K562 (cell line): ENCODE data around the gene KCNK6. TPM values are rescaled to one million over a fixed set of nuclear protein-coding genes. Genes with fewer than 3 reads are reported as not detected.

Experiments
- CBFA2T3 ChIP-seq: fragments of 450-650 bp; IDR thresholded peaks from 2 replicates; pipeline ENCODE4 v1.6.1; 2017
- CREBBP ChIP-seq: IDR thresholded peaks from one replicate; pipeline ENCODE4 v1.6.1; 2012; ENCODE audit warnings: low read depth, mild to moderate bottlenecking, control low read depth, inconsistent platforms, low read length
- FOXP1 ChIP-seq: sonication (generic); formaldehyde crosslinking; IDR thresholded peaks from 2 replicates; pipeline ENCODE4 v1.8.0; 2022; ENCODE audit warnings: mild to moderate bottlenecking, missing genetic modification reagents
- KDM5B ChIP-seq: fragments of 200-600 bp; sonication (generic); IDR thresholded peaks from 2 replicates; pipeline ENCODE4 v1.6.1; 2012; ENCODE audit warnings: low read depth, mild to moderate bottlenecking, moderate library complexity, low read length, control low read depth, inconsistent platforms; ENCODE audit not compliant: insufficient replicate concordance
- KLF1 ChIP-seq: fragments of 450-650 bp; IDR thresholded peaks from 2 replicates; pipeline ENCODE4 v1.6.1; 2016; ENCODE audit warnings: missing genetic modification characterization, missing compliant biosample characterization
- KLF13 ChIP-seq: fragments of 450-650 bp; IDR thresholded peaks from 2 replicates; pipeline ENCODE4 v1.6.1; 2016; ENCODE audit warnings: missing genetic modification characterization, low read depth, mild to moderate bottlenecking, missing compliant biosample characterization, moderate library complexity, borderline replicate concordance
- NRF1 ChIP-seq, 2 experiments: fragments of 450-650 bp; IDR thresholded peaks in 1 of 2; conservative IDR thresholded peaks in 1 of 2; 2 replicates each; pipeline ENCODE4 v1.6.1; 2014; ENCODE audit warnings: mild to moderate bottlenecking in 2 of 2
- POLR2A ChIP-seq: fragments of 450-650 bp; conservative IDR thresholded peaks from 2 replicates; pipeline ENCODE4 v1.6.1; 2016
- POLR2G ChIP-seq: fragments of 200-400 bp; formaldehyde crosslinking; IDR thresholded peaks from 2 replicates; pipeline ENCODE4 v1.6.1; 2017; ENCODE audit warnings: low read depth, mild to moderate bottlenecking, antibody characterized with exemption, low read length, moderate library complexity
- SAP30 ChIP-seq: fragments of 200-600 bp; sonication (generic); IDR thresholded peaks from 2 replicates; pipeline ENCODE4 v1.6.1; 2012; ENCODE audit warnings: borderline replicate concordance, low read depth, mild to moderate bottlenecking, moderate library complexity, low read length, control low read depth, inconsistent platforms; ENCODE audit not compliant: insufficient read depth, poor library complexity, severe bottlenecking
- SIN3A ChIP-seq, 2 experiments: fragments of 150-350 bp in 1 of 2; IDR thresholded peaks; 2 replicates each; pipeline ENCODE4 v1.6.1; 2011 to 2016; ENCODE audit warnings: borderline replicate concordance in 2 of 2, low read depth in 2 of 2, low read length in 2 of 2, mild to moderate bottlenecking in 2 of 2, moderate library complexity in 2 of 2; ENCODE audit not compliant: control insufficient read depth in 1 of 2
- ZNF696 ChIP-seq: fragments of 250-450 bp; sonication (Bioruptor Pico); conservative IDR thresholded peaks from 2 replicates; pipeline ENCODE4 v1.4.0; 2020; ENCODE audit warnings: mild to moderate bottlenecking, moderate library complexity
- ZNF780A ChIP-seq: fragments of 250-450 bp; sonication (Bioruptor Pico); IDR thresholded peaks from 2 replicates; pipeline ENCODE4 v1.5.0; 2021; ENCODE audit warnings: mild to moderate bottlenecking
- polyA plus RNA-seq, 8 experiments: library from polyadenylated mRNA; depleted of rRNA in 4 of 8; stranded (reverse) in 5 of 8; unstranded in 3 of 8; fragments of >200 nt; fragmentation: Nextera tagmentation in 2 of 8; fragmentation: Illumina TruSeq in 1 of 8; extraction: Ambion mirVana in 2 of 8; extraction: Trizol in 1 of 8; gene quantifications; 2 replicates each; pipeline versions ENCODE4 v1.2.1 to v1.2.3, GENCODE V29; 2011 to 2014; ENCODE audit warnings: inconsistent platforms in 1 of 8, missing spikeins in 1 of 8
- total RNA-seq, 7 experiments: library from RNA; depleted of rRNA in 6 of 7; stranded (reverse); fragments of >200 nt in 6 of 7; fragmentation: Illumina TruSeq in 2 of 7; extraction: Trizol in 2 of 7; gene quantifications; 2 replicates each; pipeline versions ENCODE4 v1.2.1 to v1.2.3, GENCODE V29; 2011 to 2021; ENCODE audit warnings: low replicate concordance in 1 of 7
- TF ChIP-seq, protein P1 (sequence below): fragments of 450-650 bp; IDR thresholded peaks from 2 replicates; pipeline ENCODE4 v1.6.1; 2017; ENCODE audit warnings: antibody characterized with exemption
- TF ChIP-seq, protein P2 (sequence below): sonication (generic); formaldehyde crosslinking; IDR thresholded peaks from 2 replicates; pipeline ENCODE4 v1.8.0; 2022; ENCODE audit warnings: mild to moderate bottlenecking, missing genetic modification reagents
- TF ChIP-seq, protein P3 (sequence below): fragments of 450-650 bp; IDR thresholded peaks from 2 replicates; pipeline ENCODE4 v1.6.1; 2016; ENCODE audit warnings: borderline replicate concordance

The KCNK6 gene
- total and polyA plus RNA-seq, 9 of the 15 experiments (the other 6 are each of a cell fraction or from before 2014, with no cell fraction given), result 0.05 to 0.42 (median 0.15) TPM

DNA sequence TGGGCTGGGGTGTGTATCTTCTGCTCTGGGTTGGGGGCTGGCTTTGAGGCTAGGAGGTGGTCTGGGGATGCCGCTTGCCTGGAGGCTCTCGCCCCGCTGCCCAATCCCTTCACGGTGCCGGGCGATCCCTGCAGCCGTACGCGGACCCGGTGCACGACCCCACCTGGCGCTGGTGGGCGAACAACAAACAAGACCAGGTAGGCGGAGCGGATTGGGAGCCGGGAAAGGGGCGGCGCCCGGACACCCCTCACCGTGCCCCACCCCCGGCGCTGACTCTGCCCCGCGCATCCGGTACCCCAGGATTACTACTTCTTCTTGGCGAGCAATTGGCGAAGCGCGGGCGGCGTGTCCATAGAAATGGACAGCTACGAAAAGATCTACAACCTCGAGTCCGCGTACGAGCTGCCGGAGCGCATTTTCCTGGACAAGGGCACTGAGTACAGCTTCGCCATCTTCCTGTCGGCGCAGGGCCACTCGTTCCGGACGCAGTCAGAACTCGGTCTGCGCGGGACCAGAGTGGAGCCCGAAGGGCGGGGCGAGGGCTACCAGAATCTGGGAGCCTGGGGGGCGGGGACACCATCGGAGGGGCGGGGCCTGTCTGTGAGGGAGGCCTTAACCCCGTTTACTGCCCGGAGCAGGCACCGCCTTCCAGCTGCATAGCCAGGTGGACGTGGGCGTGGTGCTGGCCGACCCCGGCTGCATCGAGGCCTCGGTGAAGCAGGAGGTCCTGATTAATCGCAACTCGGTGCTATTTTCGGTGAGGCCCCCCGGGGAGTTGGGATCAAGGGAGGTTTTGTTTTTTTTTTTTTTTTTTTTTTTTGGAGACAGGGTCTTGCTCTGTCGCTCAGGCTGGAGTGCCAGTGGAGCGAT is 42.7 kb downstream of the KCNK6 start (continued):
- TF ChIP-seq, protein P1, sequence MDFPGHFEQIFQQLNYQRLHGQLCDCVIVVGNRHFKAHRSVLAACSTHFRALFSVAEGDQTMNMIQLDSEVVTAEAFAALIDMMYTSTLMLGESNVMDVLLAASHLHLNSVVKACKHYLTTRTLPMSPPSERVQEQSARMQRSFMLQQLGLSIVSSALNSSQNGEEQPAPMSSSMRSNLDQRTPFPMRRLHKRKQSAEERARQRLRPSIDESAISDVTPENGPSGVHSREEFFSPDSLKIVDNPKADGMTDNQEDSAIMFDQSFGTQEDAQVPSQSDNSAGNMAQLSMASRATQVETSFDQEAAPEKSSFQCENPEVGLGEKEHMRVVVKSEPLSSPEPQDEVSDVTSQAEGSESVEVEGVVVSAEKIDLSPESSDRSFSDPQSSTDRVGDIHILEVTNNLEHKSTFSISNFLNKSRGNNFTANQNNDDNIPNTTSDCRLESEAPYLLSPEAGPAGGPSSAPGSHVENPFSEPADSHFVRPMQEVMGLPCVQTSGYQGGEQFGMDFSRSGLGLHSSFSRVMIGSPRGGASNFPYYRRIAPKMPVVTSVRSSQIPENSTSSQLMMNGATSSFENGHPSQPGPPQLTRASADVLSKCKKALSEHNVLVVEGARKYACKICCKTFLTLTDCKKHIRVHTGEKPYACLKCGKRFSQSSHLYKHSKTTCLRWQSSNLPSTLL, result peak; percentile 63
- TF ChIP-seq POLR2G, result peak; percentile 69
- peak; percentile 52; the same call in 1 of the 2 replicates for TF ChIP-seq CBFA2T3
- TF ChIP-seq ZNF780A (CRISPR knock-in tag), result no peak
- TF ChIP-seq ZNF696 (CRISPR knock-in tag), result no peak
- TF ChIP-seq FOXP1, result no peak
- 0 out of 2 replicates have a peak, but pooled peaks have one; percentile 20 for TF ChIP-seq KLF13 (tag)
- peak; percentile 82 to 85 for TF ChIP-seq NRF1 (conservative IDR thresholded peaks at IDR 0.05 in 1 of 2, IDR thresholded peaks at IDR 0.05 in 1 of 2)
- TF ChIP-seq KLF1, result peak; percentile 25; the same call in 1 of the 2 replicates
- TF ChIP-seq CREBBP, result no peak
- peak; percentile 51; the same call in 1 of the 2 replicates for TF ChIP-seq POLR2A
- TF ChIP-seq, protein P2, sequence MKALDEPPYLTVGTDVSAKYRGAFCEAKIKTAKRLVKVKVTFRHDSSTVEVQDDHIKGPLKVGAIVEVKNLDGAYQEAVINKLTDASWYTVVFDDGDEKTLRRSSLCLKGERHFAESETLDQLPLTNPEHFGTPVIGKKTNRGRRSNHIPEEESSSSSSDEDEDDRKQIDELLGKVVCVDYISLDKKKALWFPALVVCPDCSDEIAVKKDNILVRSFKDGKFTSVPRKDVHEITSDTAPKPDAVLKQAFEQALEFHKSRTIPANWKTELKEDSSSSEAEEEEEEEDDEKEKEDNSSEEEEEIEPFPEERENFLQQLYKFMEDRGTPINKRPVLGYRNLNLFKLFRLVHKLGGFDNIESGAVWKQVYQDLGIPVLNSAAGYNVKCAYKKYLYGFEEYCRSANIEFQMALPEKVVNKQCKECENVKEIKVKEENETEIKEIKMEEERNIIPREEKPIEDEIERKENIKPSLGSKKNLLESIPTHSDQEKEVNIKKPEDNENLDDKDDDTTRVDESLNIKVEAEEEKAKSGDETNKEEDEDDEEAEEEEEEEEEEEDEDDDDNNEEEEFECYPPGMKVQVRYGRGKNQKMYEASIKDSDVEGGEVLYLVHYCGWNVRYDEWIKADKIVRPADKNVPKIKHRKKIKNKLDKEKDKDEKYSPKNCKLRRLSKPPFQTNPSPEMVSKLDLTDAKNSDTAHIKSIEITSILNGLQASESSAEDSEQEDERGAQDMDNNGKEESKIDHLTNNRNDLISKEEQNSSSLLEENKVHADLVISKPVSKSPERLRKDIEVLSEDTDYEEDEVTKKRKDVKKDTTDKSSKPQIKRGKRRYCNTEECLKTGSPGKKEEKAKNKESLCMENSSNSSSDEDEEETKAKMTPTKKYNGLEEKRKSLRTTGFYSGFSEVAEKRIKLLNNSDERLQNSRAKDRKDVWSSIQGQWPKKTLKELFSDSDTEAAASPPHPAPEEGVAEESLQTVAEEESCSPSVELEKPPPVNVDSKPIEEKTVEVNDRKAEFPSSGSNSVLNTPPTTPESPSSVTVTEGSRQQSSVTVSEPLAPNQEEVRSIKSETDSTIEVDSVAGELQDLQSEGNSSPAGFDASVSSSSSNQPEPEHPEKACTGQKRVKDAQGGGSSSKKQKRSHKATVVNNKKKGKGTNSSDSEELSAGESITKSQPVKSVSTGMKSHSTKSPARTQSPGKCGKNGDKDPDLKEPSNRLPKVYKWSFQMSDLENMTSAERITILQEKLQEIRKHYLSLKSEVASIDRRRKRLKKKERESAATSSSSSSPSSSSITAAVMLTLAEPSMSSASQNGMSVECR (CRISPR knock-in tag), result peak; percentile 13; the same call in 1 of the 2 replicates
- TF ChIP-seq KDM5B, result peak; percentile 31
- TF ChIP-seq, protein P3, sequence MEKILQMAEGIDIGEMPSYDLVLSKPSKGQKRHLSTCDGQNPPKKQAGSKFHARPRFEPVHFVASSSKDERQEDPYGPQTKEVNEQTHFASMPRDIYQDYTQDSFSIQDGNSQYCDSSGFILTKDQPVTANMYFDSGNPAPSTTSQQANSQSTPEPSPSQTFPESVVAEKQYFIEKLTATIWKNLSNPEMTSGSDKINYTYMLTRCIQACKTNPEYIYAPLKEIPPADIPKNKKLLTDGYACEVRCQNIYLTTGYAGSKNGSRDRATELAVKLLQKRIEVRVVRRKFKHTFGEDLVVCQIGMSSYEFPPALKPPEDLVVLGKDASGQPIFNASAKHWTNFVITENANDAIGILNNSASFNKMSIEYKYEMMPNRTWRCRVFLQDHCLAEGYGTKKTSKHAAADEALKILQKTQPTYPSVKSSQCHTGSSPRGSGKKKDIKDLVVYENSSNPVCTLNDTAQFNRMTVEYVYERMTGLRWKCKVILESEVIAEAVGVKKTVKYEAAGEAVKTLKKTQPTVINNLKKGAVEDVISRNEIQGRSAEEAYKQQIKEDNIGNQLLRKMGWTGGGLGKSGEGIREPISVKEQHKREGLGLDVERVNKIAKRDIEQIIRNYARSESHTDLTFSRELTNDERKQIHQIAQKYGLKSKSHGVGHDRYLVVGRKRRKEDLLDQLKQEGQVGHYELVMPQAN, result 0 out of 2 replicates have a peak, but pooled peaks have one; percentile 59
- TF ChIP-seq SIN3A (IDR thresholded peaks at IDR 0.05; ENCODE audit: borderline replicate concordance in 2 of 2, control insufficient read depth in 1 of 2, low read depth in 2 of 2, low read length in 2 of 2), result peak in 1 of 2 experiments; percentile 7; a peak in 1 of 4 replicates
- peak; percentile 54 for TF ChIP-seq SAP30
